OCI-LY1 (cell line): Measurements from ENCODE around the gene STKLD1.

Source experiments
- H2AFZ ChIP-seq: fragments of 200-600 bp; sonication (generic), shearing (Covaris generic); 2 replicates; pipeline ENCODE4 v1.6.0; 2014; ENCODE audit warnings: antibody characterized with exemption, mild to moderate bottlenecking, low read length
- H3F3A ChIP-seq: fragments of 200-600 bp; sonication (generic), shearing (Covaris generic); 2 replicates; pipeline ENCODE4 v1.6.0; 2014; ENCODE audit warnings: mild to moderate bottlenecking, antibody characterized with exemption, low read length, moderate library complexity; ENCODE audit not compliant: insufficient read depth
- H3K27ac ChIP-seq: fragments of 200-600 bp; sonication (generic); 2 replicates; pipeline ENCODE4 v1.5.1; 2014; ENCODE audit warnings: low read length, mixed run types, mild to moderate bottlenecking, low read depth; ENCODE audit not compliant: poor library complexity, severe bottlenecking
- H3K27me3 ChIP-seq: fragments of 200-600 bp; sonication (generic); 2 replicates; pipeline ENCODE4 v1.6.0; 2014; ENCODE audit warnings: antibody characterized with exemption, mild to moderate bottlenecking, low read length, moderate library complexity; ENCODE audit not compliant: insufficient read depth
- H3K36me3 ChIP-seq: fragments of 200-600 bp; sonication (generic); 2 replicates; pipeline ENCODE4 v1.6.1; 2014; ENCODE audit warnings: mild to moderate bottlenecking, antibody characterized with exemption, low read length, moderate library complexity, mixed read lengths; ENCODE audit not compliant: insufficient read depth
- H3K4me1 ChIP-seq: fragments of 200-600 bp; sonication (generic); 2 replicates; pipeline ENCODE4 v1.5.1; 2014; ENCODE audit warnings: mild to moderate bottlenecking, low read length, moderate library complexity; ENCODE audit not compliant: insufficient read depth, severe bottlenecking
- H3K4me2 ChIP-seq: fragments of 200-600 bp; sonication (generic), shearing (Covaris generic); 2 replicates; pipeline ENCODE4 v1.6.1; 2014; ENCODE audit warnings: low read length
- H3K4me3 ChIP-seq: fragments of 200-600 bp; sonication (generic); 2 replicates; pipeline ENCODE4 v1.5.1; 2014; ENCODE audit warnings: low read length, low read depth, mild to moderate bottlenecking, mixed read lengths; ENCODE audit not compliant: poor library complexity, severe bottlenecking
- H3K79me2 ChIP-seq: fragments of 200-600 bp; shearing (Covaris generic); 2 replicates; pipeline ENCODE4 v1.6.1; 2016; ENCODE audit warnings: mixed run types, low read length, mixed read lengths; ENCODE audit not compliant: insufficient read depth
- H3K9ac ChIP-seq: fragments of 200-600 bp; sonication (generic), shearing (Covaris generic); 2 replicates; pipeline ENCODE4 v1.6.1; 2014; ENCODE audit warnings: mild to moderate bottlenecking, low read length, mixed read lengths
- H3K9me2 ChIP-seq: fragments of 200-600 bp; sonication (generic), shearing (Covaris generic); 2 replicates; pipeline ENCODE4 v1.6.1; 2014; ENCODE audit warnings: low read depth, mild to moderate bottlenecking, low read length, mixed read lengths
- H3K9me3 ChIP-seq: fragments of 200-600 bp; shearing (Covaris generic); 2 replicates; pipeline ENCODE4 v1.6.1; 2014; ENCODE audit warnings: low read length, mixed read lengths
- H4K20me1 ChIP-seq: fragments of 200-600 bp; sonication (generic), shearing (Covaris generic); 2 replicates; pipeline ENCODE4 v1.6.0; 2016; ENCODE audit warnings: mild to moderate bottlenecking, low read length; ENCODE audit not compliant: insufficient read depth
- CTCF ChIP-seq: fragments of 200-600 bp; sonication (generic), shearing (Covaris generic); IDR thresholded peaks from 2 replicates; pipeline ENCODE4 v1.5.1; 2017; ENCODE audit warnings: mild to moderate bottlenecking, antibody characterized with exemption, low read length, moderate library complexity, mixed read lengths
- EZH2 ChIP-seq: fragments of 200-600 bp; sonication (generic), shearing (Covaris generic); IDR thresholded peaks from 2 replicates; pipeline ENCODE4 v1.8.0; 2017; ENCODE audit warnings: borderline replicate concordance, mixed run types, mild to moderate bottlenecking, antibody characterized with exemption, low read length, moderate library complexity, mixed read lengths

The STKLD1 gene

GRCh38 chr9:133403766-133404453, 27.7 kb downstream of the STKLD1 start:
- Histone ChIP-seq H3K79me2 (no peaks in the 10 kb centered on the region), H3F3A (no peaks in the 10 kb centered on the region), H3K9me2 (no peaks in the 10 kb centered on the region), H3K27ac (no peak overlapping the region), H3K4me2 (no peak overlapping the region), H3K4me3 (no peak overlapping the region), H3K36me3 (peaks cover 50% of the 10 kb centered on the region), H3K9ac (no peak overlapping the region), H3K9me3 (no peaks in the 10 kb centered on the region), H2AFZ (no peak overlapping the region), H3K4me1 (no peaks in the 10 kb centered on the region), H3K27me3 (no peaks in the 10 kb centered on the region), H4K20me1 (no peaks in the 10 kb centered on the region)
- no peak for TF ChIP-seq EZH2
- TF ChIP-seq CTCF: peak; percentile 91

GRCh38 chr9:133404454-133405002, 28.4 kb downstream of the STKLD1 start:
- Histone ChIP-seq H3K4me1 (no peaks in the 10 kb centered on the region), H4K20me1 (no peaks in the 10 kb centered on the region), H3K27me3 (no peaks in the 10 kb centered on the region), H3K79me2 (no peaks in the 10 kb centered on the region), H3K27ac (no peak overlapping the region), H3K9ac (no peak overlapping the region), H3K9me2 (no peaks in the 10 kb centered on the region), H3K9me3 (no peaks in the 10 kb centered on the region), H3K4me2 (no peak overlapping the region), H2AFZ (no peak overlapping the region), H3K36me3 (peaks cover 55% of the 10 kb centered on the region), H3K4me3 (no peak overlapping the region), H3F3A (no peaks in the 10 kb centered on the region)
- TF ChIP-seq EZH2: no peak

GRCh38 chr9:133405508-133406438, 29.6 kb downstream of the STKLD1 start:
- H3K4me2 ChIP-seq: no peak overlapping the region

More at GRCh38 chr9:133405508-133406438, 29.6 kb downstream of the STKLD1 start:
- no peaks in the 10 kb centered on the region for H3K79me2 ChIP-seq
- no peaks in the 10 kb centered on the region for H3K9me2 ChIP-seq
- H3K27me3 ChIP-seq: no peaks in the 10 kb centered on the region
- H3K36me3 ChIP-seq: peaks cover 68% of the 10 kb centered on the region
- no peak overlapping the region for H2AFZ ChIP-seq
- no peaks in the 10 kb centered on the region for H3F3A ChIP-seq
- no peak overlapping the region for H3K27ac ChIP-seq
- TF ChIP-seq CTCF: no peak
- no peak for TF ChIP-seq EZH2
- no peak overlapping the region for H3K9ac ChIP-seq
- H3K4me1 ChIP-seq: no peaks in the 10 kb centered on the region
- no peaks in the 10 kb centered on the region for H4K20me1 ChIP-seq
- H3K4me3 ChIP-seq: no peak overlapping the region
- no peaks in the 10 kb centered on the region for H3K9me3 ChIP-seq
